ENCODE data around the gene STK33. TPM values are rescaled to one million over a fixed set of nuclear protein-coding genes. Genes with fewer than 3 reads are reported as not detected.

STK33 gene
- total and polyA plus RNA-seq, 2 donors (not counting 3 experiments of a cell fraction or from before 2014, with no cell fraction given) = 0.63 to 3.4 TPM

DNA sequence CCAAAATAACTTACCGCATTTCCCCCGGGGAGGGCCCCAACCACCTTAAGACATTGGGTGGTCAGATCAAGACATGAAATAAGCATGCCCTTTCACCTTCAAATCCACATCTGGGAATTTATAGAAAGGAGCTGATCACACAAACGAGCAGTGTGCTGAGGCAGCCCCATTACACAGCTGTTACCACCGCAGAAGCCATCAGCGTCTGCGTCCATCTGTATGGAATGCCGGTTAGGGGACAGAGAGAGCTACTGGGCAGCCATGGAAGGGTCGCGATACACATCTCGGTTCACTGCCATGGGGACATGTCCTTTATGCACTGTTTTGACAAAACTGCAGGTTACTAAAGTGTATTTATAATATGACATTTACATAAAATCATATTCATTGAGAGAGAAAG lies 225.3 kb downstream of the STK33 start:
- H3K4me1 ChIP-seq (ENCODE audit: control insufficient read depth, extremely low read depth, insufficient read depth, low read length) = no peaks in the 10 kb centered on the region
- no TSS peak for BruUV-seq (replicated peaks)
- no peaks in the 10 kb centered on the region for H3K9me1 ChIP-seq (replicated peaks; ENCODE audit: control insufficient read depth, extremely low read depth, insufficient read depth, low read length)
- no peaks in the 10 kb centered on the region for H3K36me3 ChIP-seq (ENCODE audit: control insufficient read depth in 2 of 2, extremely low read depth in 1 of 2, insufficient read depth in 2 of 2, low read length in 2 of 2)
- no peaks in the 10 kb centered on the region for H3K27me3 ChIP-seq (ENCODE audit: control insufficient read depth in 2 of 2, insufficient read depth in 2 of 2, low read length in 2 of 2)
- POLR2A ChIA-PET = no interaction called here
- no peaks in the 10 kb centered on the region for H4K20me1 ChIP-seq (replicated peaks; ENCODE audit: control insufficient read depth, extremely low read depth, insufficient read depth, low read length)
- H3K9ac ChIP-seq (replicated peaks; ENCODE audit: extremely low read depth, insufficient read depth, low read length) = no peak overlapping the region
- H3K27ac ChIP-seq (ENCODE audit: insufficient read depth, low read depth, low read length) = no peak overlapping the region
- CTCF ChIA-PET = interaction anchor here (1.0 kb wide), 1 partner anchor 11 kb away, joined by 3 read pairs; no protein-coding TSS in a partner anchor
- no peaks in the 10 kb centered on the region for H3K9me3 ChIP-seq (replicated peaks; ENCODE audit: control insufficient read depth, insufficient read depth, low read length)
- H3K4me3 ChIP-seq (replicated peaks in 1 of 3; ENCODE audit: insufficient read depth in 1 of 3, low read depth in 1 of 3, low read length in 3 of 3) = no peak overlapping the region
- H2AFZ ChIP-seq (ENCODE audit: low read depth, low read length) = no peak overlapping the region
- dilution Hi-C loops (cut with MboI; ENCODE audit: extremely low pct_ligation_motif_present, low sequenced_read_pairs) (no loop called here), intact Hi-C loops (cut with micrococcal nuclease) (no loop called here)
- FAIRE-seq (no peak), DNase-seq (ENCODE audit: low read depth, low spot score) (no peak)
- no peak for TF ChIP-seq POLR2A (IDR thresholded peaks at IDR 0.05; ENCODE audit: low read depth, low read length)
- TF ChIP-seq, protein P1, sequence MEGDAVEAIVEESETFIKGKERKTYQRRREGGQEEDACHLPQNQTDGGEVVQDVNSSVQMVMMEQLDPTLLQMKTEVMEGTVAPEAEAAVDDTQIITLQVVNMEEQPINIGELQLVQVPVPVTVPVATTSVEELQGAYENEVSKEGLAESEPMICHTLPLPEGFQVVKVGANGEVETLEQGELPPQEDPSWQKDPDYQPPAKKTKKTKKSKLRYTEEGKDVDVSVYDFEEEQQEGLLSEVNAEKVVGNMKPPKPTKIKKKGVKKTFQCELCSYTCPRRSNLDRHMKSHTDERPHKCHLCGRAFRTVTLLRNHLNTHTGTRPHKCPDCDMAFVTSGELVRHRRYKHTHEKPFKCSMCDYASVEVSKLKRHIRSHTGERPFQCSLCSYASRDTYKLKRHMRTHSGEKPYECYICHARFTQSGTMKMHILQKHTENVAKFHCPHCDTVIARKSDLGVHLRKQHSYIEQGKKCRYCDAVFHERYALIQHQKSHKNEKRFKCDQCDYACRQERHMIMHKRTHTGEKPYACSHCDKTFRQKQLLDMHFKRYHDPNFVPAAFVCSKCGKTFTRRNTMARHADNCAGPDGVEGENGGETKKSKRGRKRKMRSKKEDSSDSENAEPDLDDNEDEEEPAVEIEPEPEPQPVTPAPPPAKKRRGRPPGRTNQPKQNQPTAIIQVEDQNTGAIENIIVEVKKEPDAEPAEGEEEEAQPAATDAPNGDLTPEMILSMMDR (IDR thresholded peaks at IDR 0.05; ENCODE audit: extremely low read depth in 1 of 2, insufficient read depth in 1 of 2, low read depth in 1 of 2, low read length in 2 of 2) = no peak
- no peak for TF ChIP-seq EZH2 (IDR thresholded peaks at IDR 0.05; ENCODE audit: borderline replicate concordance, low read depth, low read length, severe bottlenecking)
- TF ChIP-seq MYC (IDR thresholded peaks at IDR 0.05; ENCODE audit: low read depth, low read length) = no peak
- no peak for TF ChIP-seq GATA2 (IDR thresholded peaks at IDR 0.05; ENCODE audit: insufficient read depth, insufficient read length, low read depth, low read length)
- TF ChIP-seq, protein P2, sequence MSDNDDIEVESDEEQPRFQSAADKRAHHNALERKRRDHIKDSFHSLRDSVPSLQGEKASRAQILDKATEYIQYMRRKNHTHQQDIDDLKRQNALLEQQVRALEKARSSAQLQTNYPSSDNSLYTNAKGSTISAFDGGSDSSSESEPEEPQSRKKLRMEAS (IDR thresholded peaks at IDR 0.05; ENCODE audit: insufficient read depth, insufficient read length) = no peak
- no peak for TF ChIP-seq FOS (IDR thresholded peaks at IDR 0.05; ENCODE audit: borderline replicate concordance, insufficient read depth, low read length)
- no peak for TF ChIP-seq POLR2AphosphoS5 (IDR thresholded peaks at IDR 0.05; ENCODE audit: insufficient read depth, low read depth, low read length)
- TF ChIP-seq JUN (IDR thresholded peaks at IDR 0.05; ENCODE audit: borderline replicate concordance, insufficient read depth, insufficient read length, low read depth) = no peak
- no peak overlapping the region for H3K4me2 ChIP-seq (ENCODE audit: insufficient read depth, low read length)
- no peaks in the 10 kb centered on the region for H3K79me2 ChIP-seq (ENCODE audit: control insufficient read depth, insufficient read depth, low read length)
